AG10803 (cell line): ENCODE measurements around the gene INPP5J.

Source experiments
- DNase-seq: peaks from one replicate; pipeline ENCODE4 v3.0.0; 2010; ENCODE audit warnings: low read depth
- H3K4me3 ChIP-seq: 2 replicates; pipeline ENCODE4 v1.5.1; 2011; ENCODE audit warnings: mild to moderate bottlenecking, low read length, control low read depth
- CTCF ChIP-seq: conservative IDR thresholded peaks from 2 replicates; pipeline ENCODE4 v1.5.1; 2011; ENCODE audit warnings: mild to moderate bottlenecking, low read length, control low read depth, inconsistent platforms

INPP5J gene

GRCh38 chr22:31125521-31126117, 2.9 kb downstream of the INPP5J start:
- no peak for DNase-seq
- TF ChIP-seq CTCF = no peak
- H3K4me3 ChIP-seq = no peak overlapping the region

- no peak overlapping the region for H3K4me3 ChIP-seq
- DNase-seq = no peak
- TF ChIP-seq CTCF = no peak
These were observed 3.5 kb downstream of the INPP5J start for GRCh38 chr22:31126128-31126868.

GRCh38 chr22:31126869-31127175, 4.1 kb downstream of the INPP5J start:
- no peak overlapping the region for H3K4me3 ChIP-seq

GRCh38 chr22:31127181-31127772, 4.5 kb downstream of the INPP5J start:
- no peak for TF ChIP-seq CTCF
- DNase-seq = no peak
- no peak overlapping the region for H3K4me3 ChIP-seq

More at GRCh38 chr22:31126869-31127175, 4.1 kb downstream of the INPP5J start:
- no peak for TF ChIP-seq CTCF
- DNase-seq = no peak

GRCh38 chr22:31128156-31128555, 5.4 kb downstream of the INPP5J start:
- TF ChIP-seq CTCF = no peak
- no peak for DNase-seq
- no peak overlapping the region for H3K4me3 ChIP-seq

GRCh38 chr22:31130873-31131272, 8.1 kb downstream of the INPP5J start:
- no peak for TF ChIP-seq CTCF
- no peak for DNase-seq
- H3K4me3 ChIP-seq = no peak overlapping the region

GRCh38 chr22:31133911-31134310, 11.1 kb downstream of the INPP5J start:
- no peak overlapping the region for H3K4me3 ChIP-seq
- no peak for TF ChIP-seq CTCF
- no peak for DNase-seq
